Measurements from ENCODE around the gene SLC25A29.

SLC25A29 gene

DNA sequence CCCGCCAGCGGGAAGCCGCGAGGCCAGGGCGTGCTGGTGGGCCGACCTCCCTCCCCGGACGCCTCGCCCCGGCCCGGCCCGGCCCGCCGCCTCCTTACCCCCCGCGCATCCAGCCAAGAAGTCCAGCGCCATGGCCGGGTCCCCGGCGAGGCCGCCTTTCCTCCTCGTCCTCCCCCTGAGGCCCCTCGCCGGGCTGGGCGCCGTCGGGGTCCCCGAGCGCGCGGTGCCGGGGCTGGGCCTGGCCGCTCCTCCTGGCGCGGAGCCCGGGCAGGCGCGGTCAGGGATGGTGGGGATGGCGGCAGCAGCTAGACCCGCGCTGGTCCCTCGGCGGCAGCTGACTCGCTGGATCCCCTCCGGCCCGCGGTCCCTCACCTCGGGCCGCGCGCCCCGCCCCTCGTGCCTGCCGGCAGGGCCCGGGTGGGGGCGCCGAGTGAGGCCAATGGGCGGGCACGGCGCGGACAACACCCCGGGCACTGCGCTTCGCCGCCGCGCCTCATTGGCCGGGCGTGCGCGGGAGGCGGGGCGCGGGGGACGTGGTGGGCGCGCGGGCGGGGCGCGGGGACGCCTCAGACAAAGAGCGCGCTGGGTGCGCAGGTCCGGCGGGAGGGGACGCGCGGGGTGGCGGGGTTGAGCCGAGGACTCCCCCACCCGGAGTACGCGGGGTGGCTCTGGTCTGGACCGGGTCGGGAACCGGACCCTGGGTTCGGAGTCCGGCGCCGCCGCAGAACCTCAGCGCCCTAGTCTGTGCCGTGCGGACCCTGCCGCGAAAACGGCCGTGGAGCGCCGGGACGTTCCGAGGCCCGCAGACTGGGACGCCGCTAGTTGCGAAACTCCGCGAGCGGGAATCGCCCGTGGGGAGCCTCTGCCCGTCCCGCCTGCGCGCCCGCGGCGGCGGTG is at the start of gene SLC25A29:
TSS of gene SLC25A29 (minus strand) at position 344 of the 897 bp plus-strand sequence. CDS start at position 132, 212 bp downstream.
- H3K27ac ChIP-seq: peak within 1 kb of the TSS; percentile 83
- TF ChIP-seq CTCF (conservative IDR thresholded peaks at IDR 0.05; ENCODE audit: low read depth): no peak
- ChIA-PET CTCF (no interaction called here), POLR2A (ENCODE audit: low non-redundant PET) (no interaction called here)
- peak; percentile 94 for DNase-seq (ENCODE audit: low spot score)

- ChIA-PET POLR2A (ENCODE audit: low non-redundant PET) (no interaction called here), CTCF (no interaction called here)
- TF ChIP-seq CTCF (conservative IDR thresholded peaks at IDR 0.05; ENCODE audit: low read depth): no peak
- H3K27ac ChIP-seq: no peak overlapping the region
- DNase-seq (ENCODE audit: low spot score): no peak
Measured at GRCh38 chr14:100350986-100351385, 44.7 kb upstream of the SLC25A29 start.

DNA sequence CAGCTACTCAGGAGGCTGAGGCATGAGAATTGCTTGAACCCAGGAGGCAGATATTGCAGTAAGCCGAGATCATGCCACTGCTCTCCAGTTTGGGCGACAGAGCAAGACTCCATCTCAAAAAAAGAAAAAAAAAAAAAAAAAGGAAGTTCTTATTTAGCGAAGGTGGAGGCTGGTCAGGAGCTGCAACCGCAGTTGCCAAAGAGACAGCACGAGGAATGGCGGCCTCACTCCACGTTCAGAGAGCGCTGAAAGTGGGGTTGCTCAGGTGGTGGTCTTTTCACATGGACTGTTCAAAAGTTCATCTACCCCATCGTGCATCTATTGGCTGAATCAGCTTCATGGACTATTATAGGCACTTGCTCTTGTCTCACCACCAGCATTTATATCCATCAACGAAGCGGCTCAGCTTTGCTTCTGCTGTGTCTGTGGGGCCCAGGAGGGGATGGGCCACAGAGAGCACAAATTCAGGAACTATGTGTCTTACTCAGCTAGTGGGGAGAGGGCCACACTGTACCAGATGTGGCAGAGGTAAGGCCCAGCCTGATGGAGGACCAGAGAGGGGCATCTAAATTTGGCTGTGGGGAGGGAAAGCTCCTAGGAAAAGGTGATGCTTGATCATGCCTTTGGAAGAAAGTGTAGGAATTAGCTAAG is 44.2 kb upstream of the SLC25A29 start:
- CTCF ChIA-PET: no interaction called here
- no peak for TF ChIP-seq CTCF (conservative IDR thresholded peaks at IDR 0.05; ENCODE audit: low read depth)
- POLR2A ChIA-PET (ENCODE audit: low non-redundant PET): interaction anchor here (0.6 kb wide), 1 partner anchor 219 kb away, joined by 13 read pairs; no protein-coding TSS in a partner anchor
- no peak overlapping the region for H3K27ac ChIP-seq
- no peak for DNase-seq (ENCODE audit: low spot score)

DNA sequence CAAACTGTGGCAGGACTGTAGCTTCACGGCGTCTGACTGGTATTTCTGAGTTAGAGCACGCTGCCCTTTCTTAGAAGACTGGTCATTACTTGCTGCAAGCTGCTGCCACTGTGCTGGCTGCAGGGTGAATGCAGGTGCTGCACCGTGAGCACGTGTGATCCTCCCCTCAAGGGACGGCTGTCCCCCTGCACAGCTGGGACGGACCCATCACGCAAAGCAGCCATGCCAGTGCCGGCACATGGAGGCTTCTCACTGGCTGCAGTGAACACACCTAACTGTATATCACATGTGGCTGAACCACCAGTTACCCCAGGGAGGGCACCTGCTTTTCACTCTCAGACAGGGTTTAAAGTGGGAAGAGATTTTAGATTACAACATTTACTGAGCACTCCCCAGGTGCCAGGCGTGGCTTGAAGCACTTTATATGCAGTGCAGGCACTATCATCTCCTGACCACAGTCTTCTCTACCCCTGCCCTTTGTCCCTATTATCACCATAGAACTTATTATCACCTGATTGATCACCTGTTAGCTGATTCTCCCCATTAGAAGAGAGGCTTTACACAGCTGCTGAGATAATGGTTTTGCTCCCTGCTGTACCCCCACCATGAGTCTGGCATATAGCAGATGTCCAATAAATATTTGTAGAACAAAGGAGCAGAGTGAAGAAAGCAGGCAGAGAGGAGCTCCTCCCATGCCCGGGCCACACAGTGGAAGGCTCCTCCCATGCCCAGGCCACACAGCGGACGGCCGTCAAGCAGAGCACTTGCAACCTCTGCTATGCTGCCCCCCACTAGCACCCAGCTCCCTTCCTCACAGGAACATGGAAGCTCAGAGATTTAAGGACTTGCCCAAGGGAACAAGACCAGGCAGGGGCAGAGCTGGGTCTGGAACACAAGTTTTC is 42.8 kb upstream of the SLC25A29 start:
- no peak overlapping the region for H3K27ac ChIP-seq
- ChIA-PET CTCF (interaction anchor here (0.6 to 0.7 kb wide), 3 partner anchors 13 to 410 kb away, joined by 3 to 4 read pairs (median 4); no protein-coding TSS in a partner anchor), POLR2A (ENCODE audit: low non-redundant PET) (no interaction called here)
- DNase-seq (ENCODE audit: low spot score): no peak
- TF ChIP-seq CTCF (conservative IDR thresholded peaks at IDR 0.05; ENCODE audit: low read depth): no peak

- CTCF ChIA-PET: no interaction called here
- H3K27ac ChIP-seq: no peak overlapping the region
- no peak for TF ChIP-seq CTCF (conservative IDR thresholded peaks at IDR 0.05; ENCODE audit: low read depth)
- DNase-seq (ENCODE audit: low spot score): no peak
- POLR2A ChIA-PET (ENCODE audit: low non-redundant PET): no interaction called here
Measured at GRCh38 chr14:100348253-100348729, 42.0 kb upstream of the SLC25A29 start.
